Measurements from ENCODE around the gene SUPT20H.
"Not testable (repeated sequence)": the region's sequence is repeated elsewhere in the genome, so short reads cannot be mapped to it uniquely, and the experiment has no call there.

Gene SUPT20H

DNA sequence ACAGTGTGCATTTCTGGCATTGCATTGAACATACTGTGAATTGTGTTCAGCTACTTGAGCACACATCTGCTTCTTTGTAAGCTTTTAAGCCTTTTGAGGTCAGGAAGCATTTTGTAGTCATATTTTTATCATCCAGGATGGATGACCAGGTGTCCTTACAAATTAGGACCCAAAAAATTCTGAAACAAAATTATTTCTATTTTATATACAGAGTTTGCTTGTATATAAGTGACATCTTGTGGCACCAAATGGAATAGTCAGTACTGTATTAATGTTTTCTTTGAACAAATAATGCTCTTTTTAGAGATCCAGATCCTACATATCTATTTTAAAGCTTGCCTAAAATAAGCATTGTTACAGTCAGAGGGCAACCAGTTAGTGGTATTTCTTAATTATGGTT is 9.5 kb upstream of the SUPT20H start:
- DNase-seq = no peak

- no peak for DNase-seq
Measured at GRCh38 chr13:37067874-37068273, 8.4 kb upstream of the SUPT20H start.

DNA sequence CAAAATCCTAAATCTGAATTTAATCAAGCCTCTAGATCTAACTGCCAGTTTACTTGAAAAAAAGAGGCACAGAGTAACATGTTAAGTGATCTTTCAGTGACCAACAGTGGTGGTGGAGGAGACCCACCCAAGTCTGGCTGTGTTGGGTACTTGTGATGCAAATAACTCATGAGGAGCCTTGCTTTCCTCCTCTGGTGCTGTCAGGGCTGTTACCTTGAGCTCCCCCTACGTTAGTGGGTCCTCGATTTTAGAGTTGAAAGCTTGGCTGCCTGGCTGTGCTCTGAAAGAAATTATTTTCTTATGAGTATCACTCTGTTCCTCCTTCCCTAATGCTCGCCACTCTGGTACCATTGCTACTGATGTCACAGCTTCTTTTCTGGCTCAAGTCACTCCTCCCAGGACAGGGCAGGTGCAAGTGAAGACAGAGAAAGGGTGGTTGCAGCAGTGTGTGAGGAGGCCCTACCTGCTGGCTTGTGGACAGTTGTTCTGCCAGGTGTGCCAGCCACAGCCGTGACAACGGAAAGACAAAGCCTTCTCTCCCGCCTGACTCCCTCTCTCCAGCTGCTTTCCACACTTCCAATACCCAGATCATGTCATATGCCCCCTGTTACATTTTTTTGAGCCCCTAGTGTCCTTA is 6.5 kb upstream of the SUPT20H start:
- DNase-seq = no peak

- no peak for DNase-seq
Measured at GRCh38 chr13:37059848-37060192, 332 bp upstream of the SUPT20H start.

GRCh38 chr13:37056228-37056627 is 3.3 kb downstream of the SUPT20H start:
- not testable (repeated sequence) for DNase-seq

GRCh38 chr13:37053111-37053510 is 6.4 kb downstream of the SUPT20H start:
- DNase-seq = not testable (repeated sequence)

DNA sequence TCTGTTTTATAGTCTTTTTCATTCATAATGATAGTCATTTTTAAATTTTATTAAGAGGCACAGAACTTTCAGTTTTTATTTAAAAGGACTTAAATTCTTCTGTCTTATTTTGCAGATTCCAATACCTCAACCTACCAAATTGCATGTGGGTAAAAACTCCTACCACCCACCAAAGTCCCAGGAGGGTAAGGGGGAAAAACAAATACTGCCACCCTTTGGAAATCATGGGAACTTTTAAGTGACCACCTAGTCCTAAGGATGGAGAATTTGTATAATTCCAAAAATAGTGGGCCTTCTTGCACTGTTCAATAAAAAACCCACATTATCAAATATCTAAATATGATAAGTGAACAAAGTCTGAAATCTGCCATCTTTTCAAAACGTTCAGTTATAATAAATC is 9.7 kb downstream of the SUPT20H start:
- DNase-seq = no peak

- DNase-seq = no peak
Measured at GRCh38 chr13:37047846-37048245, 11.6 kb downstream of the SUPT20H start.

DNA sequence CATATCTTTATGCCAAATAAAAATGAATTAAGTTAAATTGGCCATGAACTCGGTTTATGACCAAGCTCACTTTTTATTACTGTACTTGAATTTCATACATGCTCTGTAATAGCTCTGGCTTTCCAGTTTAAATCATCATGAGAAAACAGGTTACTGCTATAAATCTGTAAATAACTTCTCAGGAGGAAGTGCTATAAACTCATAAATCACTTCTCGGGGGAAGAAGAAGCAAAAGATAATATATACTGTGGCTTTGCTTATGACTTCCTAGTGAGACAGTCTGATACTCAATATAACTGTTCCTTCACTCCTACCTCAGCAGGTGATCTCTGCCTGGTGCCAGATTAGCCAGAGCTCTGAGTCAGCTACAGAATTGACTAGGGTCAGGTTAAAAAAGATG is 12.5 kb downstream of the SUPT20H start:
- no peak for DNase-seq

GRCh38 chr13:37046062-37046461 is 13.4 kb downstream of the SUPT20H start:
- DNase-seq = no peak

DNA sequence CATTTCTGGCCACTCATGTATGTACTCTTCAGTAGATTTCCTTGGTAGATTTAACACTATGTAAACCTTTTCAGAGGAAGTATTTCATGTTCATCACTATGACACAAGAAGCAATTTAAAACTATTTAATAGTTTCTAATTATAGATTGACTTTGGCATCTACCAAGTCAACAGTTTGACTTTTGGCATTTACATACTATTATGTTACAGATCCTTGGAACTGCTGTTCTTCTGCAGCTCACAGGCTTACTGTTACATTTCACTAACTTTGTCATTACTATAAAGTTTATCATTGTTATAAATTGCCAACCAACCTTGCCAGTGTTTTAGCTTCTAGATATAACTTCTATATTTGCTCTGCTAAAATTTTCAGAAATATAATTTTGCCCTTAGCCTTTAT is 18.7 kb downstream of the SUPT20H start:
- DNase-seq = no peak

GRCh38 chr13:37039896-37040295 is 19.6 kb downstream of the SUPT20H start:
- no peak for DNase-seq

- no peak for DNase-seq
Measured at GRCh38 chr13:37037241-37037640, 22.2 kb downstream of the SUPT20H start.

GRCh38 chr13:37029617-37030016 is 29.9 kb downstream of the SUPT20H start:
- no peak for DNase-seq

- DNase-seq = no peak
Measured at GRCh38 chr13:37027639-37028038, 31.8 kb downstream of the SUPT20H start.

GRCh38 chr13:37026771-37027170 is 32.7 kb downstream of the SUPT20H start:
- no peak for DNase-seq

GRCh38 chr13:37023871-37024270 is 35.6 kb downstream of the SUPT20H start:
- DNase-seq = no peak

- no peak for DNase-seq
Measured at GRCh38 chr13:37014609-37015008, 44.9 kb downstream of the SUPT20H start.

- no peak for DNase-seq
Measured at GRCh38 chr13:37011788-37012187, 47.7 kb downstream of the SUPT20H start.

- DNase-seq = no peak
Measured at GRCh38 chr13:37011002-37011401, 48.5 kb downstream of the SUPT20H start.

DNA sequence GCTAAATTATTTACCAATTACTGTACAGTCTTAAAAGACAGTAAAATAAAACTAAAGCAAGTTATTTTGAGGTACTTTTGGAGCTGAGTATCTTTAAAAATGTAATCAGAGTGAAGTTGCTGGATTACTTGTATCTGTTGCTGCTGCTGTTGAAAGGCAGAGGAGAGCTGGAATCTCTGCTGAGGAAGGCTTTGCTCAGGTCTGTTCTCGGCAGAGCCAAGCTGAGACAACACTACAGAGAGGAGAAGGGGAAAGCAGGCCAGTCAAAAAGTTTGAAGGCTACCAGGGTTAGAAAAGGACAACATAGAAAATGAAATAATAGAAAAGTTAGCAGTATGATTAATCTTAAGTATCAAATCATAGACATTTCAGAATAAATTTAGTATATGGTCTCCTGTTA is 49.1 kb downstream of the SUPT20H start:
- DNase-seq = no peak

DNA sequence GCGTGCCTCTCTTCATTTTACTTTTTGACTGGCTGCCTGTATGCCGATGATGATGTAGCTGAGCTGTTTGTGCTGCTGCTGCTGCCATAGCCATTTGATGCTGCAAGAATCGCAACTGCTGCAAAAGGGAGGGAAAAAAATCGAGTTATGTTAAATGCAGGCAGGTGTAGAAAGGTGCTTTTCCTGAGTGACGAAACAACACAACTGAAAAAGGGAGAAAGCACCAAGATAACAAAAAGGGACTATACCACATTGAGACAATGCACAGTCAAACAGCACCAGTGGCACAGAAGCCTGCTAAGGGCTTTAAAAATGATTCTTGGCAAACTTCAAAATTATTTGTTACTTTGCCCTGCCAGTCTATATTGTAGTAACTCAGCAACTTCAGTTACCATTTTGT is 49.8 kb downstream of the SUPT20H start:
- no peak for DNase-seq

DNA sequence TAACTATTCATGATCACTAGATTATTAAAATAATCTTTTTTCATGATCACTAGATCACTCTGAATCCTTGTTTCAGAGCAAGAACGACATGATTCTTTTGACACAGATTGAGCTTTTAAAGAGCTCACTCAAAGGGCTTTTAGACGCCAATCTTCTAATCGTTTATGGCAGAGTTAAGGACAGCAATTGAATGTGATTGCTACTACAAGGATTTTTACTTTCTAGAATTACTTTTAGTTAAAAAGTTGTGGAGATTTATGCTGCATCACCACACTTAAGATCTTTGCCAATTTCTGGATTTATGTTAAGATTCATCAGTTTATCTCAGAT is 57.6 kb downstream of the SUPT20H start:
- no peak for DNase-seq

GRCh38 chr13:36999054-36999714 is 60.3 kb downstream of the SUPT20H start, which contains the start of gene ALG5:
Gene ALG5, minus strand, starts transcription at chr13:36999340. Its CDS starts 40 bp downstream, at chr13:36999300.
- peak; percentile 83 for DNase-seq

- DNase-seq = no peak
Measured at GRCh38 chr13:36998624-36999041, 60.9 kb downstream of the SUPT20H start.
